HEK293 (cell line): Measurements from ENCODE around the gene TNN.

Source experiments
- GLI4 ChIP-seq: fragments of 450-650 bp; formaldehyde crosslinking; IDR thresholded peaks from 2 replicates; pipeline ENCODE4 v1.5.1; 2016; ENCODE audit warnings: missing biosample characterization, missing genetic modification characterization
- KLF17 ChIP-seq: fragments of 450-650 bp; formaldehyde crosslinking; IDR thresholded peaks from 2 replicates; pipeline ENCODE4 v1.5.1; 2016; ENCODE audit warnings: missing biosample characterization, missing genetic modification characterization
- MYNN ChIP-seq: fragments of 450-650 bp; formaldehyde crosslinking; IDR thresholded peaks from 2 replicates; pipeline ENCODE4 v1.5.1; 2016; ENCODE audit warnings: missing biosample characterization, missing genetic modification characterization, borderline replicate concordance
- OSR2 ChIP-seq: fragments of 450-650 bp; formaldehyde crosslinking; IDR thresholded peaks from 2 replicates; pipeline ENCODE4 v1.5.1; 2016; ENCODE audit warnings: missing biosample characterization, missing genetic modification characterization
- SCRT2 ChIP-seq: fragments of 450-650 bp; formaldehyde crosslinking; IDR thresholded peaks from 2 replicates; pipeline ENCODE4 v1.5.1; 2016; ENCODE audit warnings: missing biosample characterization, missing genetic modification characterization
- SP2 ChIP-seq: fragments of 450-650 bp; formaldehyde crosslinking; IDR thresholded peaks from 2 replicates; pipeline ENCODE4 v1.5.1; 2016; ENCODE audit warnings: missing biosample characterization, missing genetic modification characterization
- TSHZ1 ChIP-seq: fragments of 450-650 bp; formaldehyde crosslinking; IDR thresholded peaks from 2 replicates; pipeline ENCODE4 v1.5.1; 2016; ENCODE audit warnings: missing biosample characterization, missing genetic modification characterization, borderline replicate concordance
- ZIC2 ChIP-seq: fragments of 450-650 bp; formaldehyde crosslinking; IDR thresholded peaks from 2 replicates; pipeline ENCODE4 v1.5.1; 2016; ENCODE audit warnings: missing biosample characterization, missing genetic modification characterization
- ZNF112 ChIP-seq: fragments of 450-650 bp; formaldehyde crosslinking; IDR thresholded peaks from 2 replicates; pipeline ENCODE4 v1.5.0; 2017; ENCODE audit warnings: missing biosample characterization, missing genetic modification characterization
- ZNF133 ChIP-seq: fragments of 450-650 bp; formaldehyde crosslinking; IDR thresholded peaks from 2 replicates; pipeline ENCODE4 v1.5.1; 2016; ENCODE audit warnings: missing biosample characterization, missing genetic modification characterization
- ZNF140 ChIP-seq: fragments of 450-650 bp; formaldehyde crosslinking; IDR thresholded peaks from 2 replicates; pipeline ENCODE4 v1.5.1; 2016; ENCODE audit warnings: missing biosample characterization, missing genetic modification characterization
- ZNF157 ChIP-seq: fragments of 450-650 bp; formaldehyde crosslinking; IDR thresholded peaks from 2 replicates; pipeline ENCODE4 v1.5.1; 2016; ENCODE audit warnings: missing biosample characterization, missing genetic modification characterization
- ZNF175 ChIP-seq: fragments of 450-650 bp; formaldehyde crosslinking; IDR thresholded peaks from 2 replicates; pipeline ENCODE4 v1.5.1; 2016; ENCODE audit warnings: missing biosample characterization, missing genetic modification characterization
- ZNF2 ChIP-seq: fragments of 450-650 bp; formaldehyde crosslinking; IDR thresholded peaks from 2 replicates; pipeline ENCODE4 v1.5.1; 2016; ENCODE audit warnings: missing biosample characterization, missing genetic modification characterization
- ZNF202 ChIP-seq: fragments of 450-650 bp; formaldehyde crosslinking; IDR thresholded peaks from 2 replicates; pipeline ENCODE4 v1.5.1; 2016; ENCODE audit warnings: missing biosample characterization, missing genetic modification characterization, borderline replicate concordance
- ZNF223 ChIP-seq: fragments of 450-650 bp; formaldehyde crosslinking; IDR thresholded peaks from 2 replicates; pipeline ENCODE4 v1.5.1; 2016; ENCODE audit warnings: missing biosample characterization, missing genetic modification characterization
- ZNF366 ChIP-seq: fragments of 450-650 bp; formaldehyde crosslinking; conservative IDR thresholded peaks from 2 replicates; pipeline ENCODE4 v1.5.1; 2016; ENCODE audit warnings: missing biosample characterization, missing genetic modification characterization
- ZNF394 ChIP-seq: fragments of 450-650 bp; formaldehyde crosslinking; IDR thresholded peaks from 2 replicates; pipeline ENCODE4 v1.5.1; 2016; ENCODE audit warnings: missing biosample characterization, missing genetic modification characterization, mild to moderate bottlenecking, moderate library complexity, borderline replicate concordance
- ZNF426 ChIP-seq: fragments of 450-650 bp; formaldehyde crosslinking; IDR thresholded peaks from 2 replicates; pipeline ENCODE4 v1.5.1; 2017; ENCODE audit warnings: missing biosample characterization, missing genetic modification characterization, mild to moderate bottlenecking, inconsistent platforms, moderate library complexity
- ZNF510 ChIP-seq: fragments of 450-650 bp; formaldehyde crosslinking; IDR thresholded peaks from 2 replicates; pipeline ENCODE4 v1.5.1; 2018; ENCODE audit warnings: mild to moderate bottlenecking, missing genetic modification characterization, missing biosample characterization; ENCODE audit not compliant: insufficient replicate concordance
- ZNF530 ChIP-seq: fragments of 450-650 bp; formaldehyde crosslinking; IDR thresholded peaks from 2 replicates; pipeline ENCODE4 v1.5.1; 2016; ENCODE audit warnings: low read depth, missing biosample characterization, missing genetic modification characterization
- ZNF548 ChIP-seq: fragments of 450-650 bp; formaldehyde crosslinking; IDR thresholded peaks from 2 replicates; pipeline ENCODE4 v1.5.1; 2016; ENCODE audit warnings: missing biosample characterization, missing genetic modification characterization
- ZNF596 ChIP-seq: fragments of 450-650 bp; IDR thresholded peaks from 2 replicates; pipeline ENCODE4 v1.5.0; 2018; ENCODE audit warnings: missing biosample characterization, mild to moderate bottlenecking, missing genetic modification characterization, moderate library complexity
- ZNF660 ChIP-seq: fragments of 450-650 bp; IDR thresholded peaks from 2 replicates; pipeline ENCODE4 v1.5.1; 2018; ENCODE audit warnings: missing biosample characterization, mild to moderate bottlenecking, missing genetic modification characterization
- ZNF677 ChIP-seq: fragments of 450-650 bp; IDR thresholded peaks from 2 replicates; pipeline ENCODE4 v1.5.0; 2018; ENCODE audit warnings: missing biosample characterization, mild to moderate bottlenecking, missing genetic modification characterization, moderate library complexity
- ZNF704 ChIP-seq: fragments of 450-650 bp; formaldehyde crosslinking; IDR thresholded peaks from 2 replicates; pipeline ENCODE4 v1.5.1; 2016; ENCODE audit warnings: missing biosample characterization, missing genetic modification characterization
- ZSCAN30 ChIP-seq: fragments of 450-650 bp; IDR thresholded peaks from 2 replicates; pipeline ENCODE4 v1.5.1; 2018; ENCODE audit warnings: missing biosample characterization, mild to moderate bottlenecking, missing genetic modification characterization, moderate library complexity
- ZSCAN4 ChIP-seq: fragments of 450-650 bp; formaldehyde crosslinking; IDR thresholded peaks from 2 replicates; pipeline ENCODE4 v1.5.1; 2017; ENCODE audit warnings: missing biosample characterization, missing genetic modification characterization
- ZSCAN5A ChIP-seq: fragments of 450-650 bp; formaldehyde crosslinking; IDR thresholded peaks from 2 replicates; pipeline ENCODE4 v1.5.1; 2016; ENCODE audit warnings: missing biosample characterization, missing genetic modification characterization
- TF ChIP-seq, protein P1 (sequence below): fragments of 450-650 bp; formaldehyde crosslinking; IDR thresholded peaks from 2 replicates; pipeline ENCODE4 v1.5.1; 2016; ENCODE audit warnings: missing biosample characterization, missing genetic modification characterization

TNN gene

GRCh38 chr1:175023043-175023921, 44.4 kb upstream of the TNN start, which contains the start of gene MRPS14 (continued):
- TF ChIP-seq ZNF660 (tag by site-specific recombination), result peak; percentile 98
- no peak for TF ChIP-seq ZNF133 (tag by site-specific recombination)
- TF ChIP-seq OSR2, result no peak
- no peak for TF ChIP-seq ZNF596 (tag by site-specific recombination)
- TF ChIP-seq ZIC2, result peak; percentile 81
- TF ChIP-seq ZSCAN30 (tag by site-specific recombination), result peak; percentile 89
- no peak for TF ChIP-seq ZNF704
- TF ChIP-seq ZNF530, result no peak; the same call in 1 of the 2 replicates
- peak; percentile 71; the same call in 1 of the 2 replicates for TF ChIP-seq KLF17 (tag by site-specific recombination)
- TF ChIP-seq ZNF548 (tag by site-specific recombination), result no peak
- TF ChIP-seq, protein P1, sequence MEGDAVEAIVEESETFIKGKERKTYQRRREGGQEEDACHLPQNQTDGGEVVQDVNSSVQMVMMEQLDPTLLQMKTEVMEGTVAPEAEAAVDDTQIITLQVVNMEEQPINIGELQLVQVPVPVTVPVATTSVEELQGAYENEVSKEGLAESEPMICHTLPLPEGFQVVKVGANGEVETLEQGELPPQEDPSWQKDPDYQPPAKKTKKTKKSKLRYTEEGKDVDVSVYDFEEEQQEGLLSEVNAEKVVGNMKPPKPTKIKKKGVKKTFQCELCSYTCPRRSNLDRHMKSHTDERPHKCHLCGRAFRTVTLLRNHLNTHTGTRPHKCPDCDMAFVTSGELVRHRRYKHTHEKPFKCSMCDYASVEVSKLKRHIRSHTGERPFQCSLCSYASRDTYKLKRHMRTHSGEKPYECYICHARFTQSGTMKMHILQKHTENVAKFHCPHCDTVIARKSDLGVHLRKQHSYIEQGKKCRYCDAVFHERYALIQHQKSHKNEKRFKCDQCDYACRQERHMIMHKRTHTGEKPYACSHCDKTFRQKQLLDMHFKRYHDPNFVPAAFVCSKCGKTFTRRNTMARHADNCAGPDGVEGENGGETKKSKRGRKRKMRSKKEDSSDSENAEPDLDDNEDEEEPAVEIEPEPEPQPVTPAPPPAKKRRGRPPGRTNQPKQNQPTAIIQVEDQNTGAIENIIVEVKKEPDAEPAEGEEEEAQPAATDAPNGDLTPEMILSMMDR (tag by site-specific recombination), result no peak
- no peak for TF ChIP-seq ZNF510
- TF ChIP-seq ZNF2 (tag by site-specific recombination), result peak; percentile 93
- no peak for TF ChIP-seq ZNF677 (tag by site-specific recombination)
- TF ChIP-seq ZNF426 (tag by site-specific recombination), result no peak
- no peak for TF ChIP-seq GLI4 (tag by site-specific recombination)
- TF ChIP-seq ZNF223 (tag by site-specific recombination), result no peak
- no peak for TF ChIP-seq ZNF202
- peak; percentile 35; the same call in 1 of the 2 replicates for TF ChIP-seq ZSCAN4 (tag by site-specific recombination)
- TF ChIP-seq ZNF366, result no peak
- TF ChIP-seq ZNF157 (tag by site-specific recombination), result no peak
- no peak for TF ChIP-seq ZNF175
- no peak for TF ChIP-seq MYNN (tag by site-specific recombination)
- no peak for TF ChIP-seq ZNF112
- peak; percentile 42; the same call in 1 of the 2 replicates for TF ChIP-seq ZSCAN5A
- peak; percentile 54; the same call in 1 of the 2 replicates for TF ChIP-seq TSHZ1 (tag by site-specific recombination)
- no peak for TF ChIP-seq ZNF140
- peak; percentile 65; the same call in 1 of the 2 replicates for TF ChIP-seq ZNF394 (tag by site-specific recombination)
- TF ChIP-seq SCRT2, result peak; percentile 60; the same call in 1 of the 2 replicates
- TF ChIP-seq SP2, result peak; percentile 85
